ENCODE data around the gene PTCH2.
A peak's percentile ranks its signal among the peaks of the same experiment; 100 is the strongest.

Gene PTCH2

GRCh38 chr1:44807364-44808062 is 35.5 kb downstream of the PTCH2 start (continued):
- TF ChIP-seq, protein P1, sequence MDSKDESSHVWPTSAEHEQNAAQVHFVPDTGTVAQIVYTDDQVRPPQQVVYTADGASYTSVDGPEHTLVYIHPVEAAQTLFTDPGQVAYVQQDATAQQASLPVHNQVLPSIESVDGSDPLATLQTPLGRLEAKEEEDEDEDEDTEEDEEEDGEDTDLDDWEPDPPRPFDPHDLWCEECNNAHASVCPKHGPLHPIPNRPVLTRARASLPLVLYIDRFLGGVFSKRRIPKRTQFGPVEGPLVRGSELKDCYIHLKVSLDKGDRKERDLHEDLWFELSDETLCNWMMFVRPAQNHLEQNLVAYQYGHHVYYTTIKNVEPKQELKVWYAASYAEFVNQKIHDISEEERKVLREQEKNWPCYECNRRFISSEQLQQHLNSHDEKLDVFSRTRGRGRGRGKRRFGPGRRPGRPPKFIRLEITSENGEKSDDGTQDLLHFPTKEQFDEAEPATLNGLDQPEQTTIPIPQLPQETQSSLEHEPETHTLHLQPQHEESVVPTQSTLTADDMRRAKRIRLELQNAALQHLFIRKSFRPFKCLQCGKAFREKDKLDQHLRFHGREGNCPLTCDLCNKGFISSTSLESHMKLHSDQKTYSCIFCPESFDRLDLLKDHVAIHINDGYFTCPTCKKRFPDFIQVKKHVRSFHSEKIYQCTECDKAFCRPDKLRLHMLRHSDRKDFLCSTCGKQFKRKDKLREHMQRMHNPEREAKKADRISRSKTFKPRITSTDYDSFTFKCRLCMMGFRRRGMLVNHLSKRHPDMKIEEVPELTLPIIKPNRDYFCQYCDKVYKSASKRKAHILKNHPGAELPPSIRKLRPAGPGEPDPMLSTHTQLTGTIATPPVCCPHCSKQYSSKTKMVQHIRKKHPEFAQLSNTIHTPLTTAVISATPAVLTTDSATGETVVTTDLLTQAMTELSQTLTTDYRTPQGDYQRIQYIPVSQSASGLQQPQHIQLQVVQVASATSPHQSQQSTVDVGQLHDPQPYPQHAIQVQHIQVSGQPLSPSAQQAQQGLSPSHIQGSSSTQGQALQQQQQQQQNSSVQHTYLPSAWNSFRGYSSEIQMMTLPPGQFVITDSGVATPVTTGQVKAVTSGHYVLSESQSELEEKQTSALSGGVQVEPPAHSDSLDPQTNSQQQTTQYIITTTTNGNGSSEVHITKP (tag by site-specific recombination; IDR thresholded peaks at IDR 0.05) = no peak
- TF ChIP-seq ZNF768 (tag by site-specific recombination; IDR thresholded peaks at IDR 0.05) = no peak
- TF ChIP-seq ZNF555 (tag by site-specific recombination; conservative IDR thresholded peaks at IDR 0.05) = no peak
- TF ChIP-seq ZNF292 (tag by site-specific recombination; IDR thresholded peaks at IDR 0.05; ENCODE audit: borderline replicate concordance, low read depth) = no peak
- TF ChIP-seq, protein P2, sequence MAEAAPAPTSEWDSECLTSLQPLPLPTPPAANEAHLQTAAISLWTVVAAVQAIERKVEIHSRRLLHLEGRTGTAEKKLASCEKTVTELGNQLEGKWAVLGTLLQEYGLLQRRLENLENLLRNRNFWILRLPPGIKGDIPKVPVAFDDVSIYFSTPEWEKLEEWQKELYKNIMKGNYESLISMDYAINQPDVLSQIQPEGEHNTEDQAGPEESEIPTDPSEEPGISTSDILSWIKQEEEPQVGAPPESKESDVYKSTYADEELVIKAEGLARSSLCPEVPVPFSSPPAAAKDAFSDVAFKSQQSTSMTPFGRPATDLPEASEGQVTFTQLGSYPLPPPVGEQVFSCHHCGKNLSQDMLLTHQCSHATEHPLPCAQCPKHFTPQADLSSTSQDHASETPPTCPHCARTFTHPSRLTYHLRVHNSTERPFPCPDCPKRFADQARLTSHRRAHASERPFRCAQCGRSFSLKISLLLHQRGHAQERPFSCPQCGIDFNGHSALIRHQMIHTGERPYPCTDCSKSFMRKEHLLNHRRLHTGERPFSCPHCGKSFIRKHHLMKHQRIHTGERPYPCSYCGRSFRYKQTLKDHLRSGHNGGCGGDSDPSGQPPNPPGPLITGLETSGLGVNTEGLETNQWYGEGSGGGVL (tag by site-specific recombination; IDR thresholded peaks at IDR 0.05) = peak; percentile 34; the same call in 1 of the 2 replicates
- TF ChIP-seq ZNF549 (tag by site-specific recombination; IDR thresholded peaks at IDR 0.05) = no peak
- TF ChIP-seq ZNF335 (tag by site-specific recombination; conservative IDR thresholded peaks at IDR 0.05) = peak; percentile 58
- peak; percentile 58 for TF ChIP-seq KLF1 (tag by site-specific recombination; IDR thresholded peaks at IDR 0.05)
- no peak for TF ChIP-seq ZNF792 (tag by site-specific recombination; IDR thresholded peaks at IDR 0.05)
- peak; percentile 54; the same call in 1 of the 2 replicates for TF ChIP-seq ZBTB21 (tag by site-specific recombination; IDR thresholded peaks at IDR 0.05)
- TF ChIP-seq ZNF10 (tag by site-specific recombination; IDR thresholded peaks at IDR 0.05) = no peak
- peak; percentile 95 for TF ChIP-seq ZBTB20 (tag by site-specific recombination; IDR thresholded peaks at IDR 0.05)
- no peak for TF ChIP-seq ZNF266 (tag by site-specific recombination; IDR thresholded peaks at IDR 0.05; ENCODE audit: low read depth)
- TF ChIP-seq ZNF639 (tag by site-specific recombination; IDR thresholded peaks at IDR 0.05) = 0 out of 2 replicates have a peak, but pooled peaks have one; percentile 15
- TF ChIP-seq ZNF513 (tag by site-specific recombination; IDR thresholded peaks at IDR 0.05) = no peak
- TF ChIP-seq, protein P3, sequence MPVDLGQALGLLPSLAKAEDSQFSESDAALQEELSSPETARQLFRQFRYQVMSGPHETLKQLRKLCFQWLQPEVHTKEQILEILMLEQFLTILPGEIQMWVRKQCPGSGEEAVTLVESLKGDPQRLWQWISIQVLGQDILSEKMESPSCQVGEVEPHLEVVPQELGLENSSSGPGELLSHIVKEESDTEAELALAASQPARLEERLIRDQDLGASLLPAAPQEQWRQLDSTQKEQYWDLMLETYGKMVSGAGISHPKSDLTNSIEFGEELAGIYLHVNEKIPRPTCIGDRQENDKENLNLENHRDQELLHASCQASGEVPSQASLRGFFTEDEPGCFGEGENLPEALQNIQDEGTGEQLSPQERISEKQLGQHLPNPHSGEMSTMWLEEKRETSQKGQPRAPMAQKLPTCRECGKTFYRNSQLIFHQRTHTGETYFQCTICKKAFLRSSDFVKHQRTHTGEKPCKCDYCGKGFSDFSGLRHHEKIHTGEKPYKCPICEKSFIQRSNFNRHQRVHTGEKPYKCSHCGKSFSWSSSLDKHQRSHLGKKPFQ (tag by site-specific recombination; IDR thresholded peaks at IDR 0.05) = no peak
- TF ChIP-seq ZNF37A (tag by site-specific recombination; IDR thresholded peaks at IDR 0.05) = no peak
- peak; percentile 89 for TF ChIP-seq ZNF366 (tag by site-specific recombination; conservative IDR thresholded peaks at IDR 0.05)
- TF ChIP-seq MZF1 (tag by site-specific recombination; IDR thresholded peaks at IDR 0.05; ENCODE audit: borderline replicate concordance) = no peak
- TF ChIP-seq, protein P4, sequence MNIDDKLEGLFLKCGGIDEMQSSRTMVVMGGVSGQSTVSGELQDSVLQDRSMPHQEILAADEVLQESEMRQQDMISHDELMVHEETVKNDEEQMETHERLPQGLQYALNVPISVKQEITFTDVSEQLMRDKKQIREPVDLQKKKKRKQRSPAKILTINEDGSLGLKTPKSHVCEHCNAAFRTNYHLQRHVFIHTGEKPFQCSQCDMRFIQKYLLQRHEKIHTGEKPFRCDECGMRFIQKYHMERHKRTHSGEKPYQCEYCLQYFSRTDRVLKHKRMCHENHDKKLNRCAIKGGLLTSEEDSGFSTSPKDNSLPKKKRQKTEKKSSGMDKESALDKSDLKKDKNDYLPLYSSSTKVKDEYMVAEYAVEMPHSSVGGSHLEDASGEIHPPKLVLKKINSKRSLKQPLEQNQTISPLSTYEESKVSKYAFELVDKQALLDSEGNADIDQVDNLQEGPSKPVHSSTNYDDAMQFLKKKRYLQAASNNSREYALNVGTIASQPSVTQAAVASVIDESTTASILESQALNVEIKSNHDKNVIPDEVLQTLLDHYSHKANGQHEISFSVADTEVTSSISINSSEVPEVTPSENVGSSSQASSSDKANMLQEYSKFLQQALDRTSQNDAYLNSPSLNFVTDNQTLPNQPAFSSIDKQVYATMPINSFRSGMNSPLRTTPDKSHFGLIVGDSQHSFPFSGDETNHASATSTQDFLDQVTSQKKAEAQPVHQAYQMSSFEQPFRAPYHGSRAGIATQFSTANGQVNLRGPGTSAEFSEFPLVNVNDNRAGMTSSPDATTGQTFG (tag by site-specific recombination; IDR thresholded peaks at IDR 0.05; ENCODE audit: borderline replicate concordance) = no peak
- TF ChIP-seq, protein P5, sequence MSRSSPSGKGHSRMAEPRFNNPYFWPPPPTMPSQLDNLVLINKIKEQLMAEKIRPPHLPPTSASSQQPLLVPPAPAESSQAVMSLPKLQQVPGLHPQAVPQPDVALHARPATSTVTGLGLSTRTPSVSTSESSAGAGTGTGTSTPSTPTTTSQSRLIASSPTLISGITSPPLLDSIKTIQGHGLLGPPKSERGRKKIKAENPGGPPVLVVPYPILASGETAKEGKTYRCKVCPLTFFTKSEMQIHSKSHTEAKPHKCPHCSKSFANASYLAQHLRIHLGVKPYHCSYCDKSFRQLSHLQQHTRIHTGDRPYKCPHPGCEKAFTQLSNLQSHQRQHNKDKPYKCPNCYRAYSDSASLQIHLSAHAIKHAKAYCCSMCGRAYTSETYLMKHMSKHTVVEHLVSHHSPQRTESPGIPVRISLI (tag by site-specific recombination; IDR thresholded peaks at IDR 0.05) = no peak
- peak; percentile 89 for TF ChIP-seq GLIS2 (tag by site-specific recombination; IDR thresholded peaks at IDR 0.05)
- no peak for TF ChIP-seq ZNF501 (tag by site-specific recombination; IDR thresholded peaks at IDR 0.05)
- TF ChIP-seq, protein P6, sequence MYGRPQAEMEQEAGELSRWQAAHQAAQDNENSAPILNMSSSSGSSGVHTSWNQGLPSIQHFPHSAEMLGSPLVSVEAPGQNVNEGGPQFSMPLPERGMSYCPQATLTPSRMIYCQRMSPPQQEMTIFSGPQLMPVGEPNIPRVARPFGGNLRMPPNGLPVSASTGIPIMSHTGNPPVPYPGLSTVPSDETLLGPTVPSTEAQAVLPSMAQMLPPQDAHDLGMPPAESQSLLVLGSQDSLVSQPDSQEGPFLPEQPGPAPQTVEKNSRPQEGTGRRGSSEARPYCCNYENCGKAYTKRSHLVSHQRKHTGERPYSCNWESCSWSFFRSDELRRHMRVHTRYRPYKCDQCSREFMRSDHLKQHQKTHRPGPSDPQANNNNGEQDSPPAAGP (tag by site-specific recombination; IDR thresholded peaks at IDR 0.05) = peak; percentile 61

Measured in HEK293 (cell line).